Fibroblast of skin of back (primary cell): ENCODE results near the gene ARFGAP1. TPM values are rescaled to one million over a fixed set of nuclear protein-coding genes. Genes with fewer than 3 reads are reported as not detected.

Source experiments
- DNase-seq: peaks from one replicate; pipeline ENCODE4 v3.0.0-alpha.2; 2013
- polyA plus RNA-seq, 2 experiments: library from polyadenylated mRNA; unstranded; fragments of 120-200 nt; gene quantifications; one replicate each; pipeline ENCODE4 v1.2.1, GENCODE V29; 2013; ENCODE audit not compliant: insufficient read length in 2 of 2

ARFGAP1 gene
- 98.5 TPM for polyA plus RNA-seq (2013, experiment 1 of 2; ENCODE audit: insufficient read length)
- 106 TPM for polyA plus RNA-seq (2013, experiment 2 of 2; ENCODE audit: insufficient read length)

- DNase-seq = peak; percentile 87
Measured at GRCh38 chr20:63272105-63273058, at the start of gene ARFGAP1. Gene ARFGAP1, plus strand, starts transcription at chr20:63272813. Its CDS starts 2,768 bp downstream, at chr20:63275581.

- peak; percentile 50 for DNase-seq
Measured at GRCh38 chr20:63223121-63223825, 49.3 kb upstream of the ARFGAP1 start.

- no peak for DNase-seq
Measured at GRCh38 chr20:63223826-63224207, 48.8 kb upstream of the ARFGAP1 start.

- peak; percentile 59 for DNase-seq
Measured at GRCh38 chr20:63224412-63225081, 48.1 kb upstream of the ARFGAP1 start.

GRCh38 chr20:63225082-63225454 lies 47.5 kb upstream of the ARFGAP1 start:
- no peak for DNase-seq

GRCh38 chr20:63226042-63226943 lies 46.3 kb upstream of the ARFGAP1 start:
- DNase-seq = no peak

GRCh38 chr20:63227260-63227659 lies 45.4 kb upstream of the ARFGAP1 start:
- no peak for DNase-seq

- no peak for DNase-seq
Measured at GRCh38 chr20:63228806-63229205, 43.8 kb upstream of the ARFGAP1 start.

- DNase-seq = peak; percentile 77
Measured at GRCh38 chr20:63230800-63231268, 41.8 kb upstream of the ARFGAP1 start.

- DNase-seq = peak; percentile 99
Measured at GRCh38 chr20:63232235-63233060, 40.2 kb upstream of the ARFGAP1 start.

GRCh38 chr20:63233061-63233344 lies 39.6 kb upstream of the ARFGAP1 start:
- no peak for DNase-seq

GRCh38 chr20:63233924-63234323 lies 38.7 kb upstream of the ARFGAP1 start:
- no peak for DNase-seq

GRCh38 chr20:63234693-63235398 lies 37.8 kb upstream of the ARFGAP1 start:
- DNase-seq = no peak

GRCh38 chr20:63235399-63235983 lies 37.1 kb upstream of the ARFGAP1 start, which contains the start of gene BIRC7:
Gene BIRC7, plus strand, starts transcription at chr20:63235905. Its CDS starts 192 bp downstream, at chr20:63236097.
- DNase-seq = no peak

GRCh38 chr20:63236116-63236837 lies 36.3 kb upstream of the ARFGAP1 start:
- no peak for DNase-seq

GRCh38 chr20:63238031-63238430 lies 34.6 kb upstream of the ARFGAP1 start:
- no peak for DNase-seq

GRCh38 chr20:63238514-63239125 lies 34.0 kb upstream of the ARFGAP1 start:
- DNase-seq = peak; percentile 60

- no peak for DNase-seq
Measured at GRCh38 chr20:63239431-63239830, 33.2 kb upstream of the ARFGAP1 start.

GRCh38 chr20:63240004-63240403 lies 32.6 kb upstream of the ARFGAP1 start:
- DNase-seq = no peak
